ENCODE measurements around the gene FCSK. TPM values are rescaled to one million over a fixed set of nuclear protein-coding genes. Genes with fewer than 3 reads are reported as not detected.
"Not testable (repeated sequence)": the region's sequence is repeated elsewhere in the genome, so short reads cannot be mapped to it uniquely, and the experiment has no call there.

The FCSK gene
- total RNA-seq, 1 donor from 2014 or later, result 17.2 TPM

DNA sequence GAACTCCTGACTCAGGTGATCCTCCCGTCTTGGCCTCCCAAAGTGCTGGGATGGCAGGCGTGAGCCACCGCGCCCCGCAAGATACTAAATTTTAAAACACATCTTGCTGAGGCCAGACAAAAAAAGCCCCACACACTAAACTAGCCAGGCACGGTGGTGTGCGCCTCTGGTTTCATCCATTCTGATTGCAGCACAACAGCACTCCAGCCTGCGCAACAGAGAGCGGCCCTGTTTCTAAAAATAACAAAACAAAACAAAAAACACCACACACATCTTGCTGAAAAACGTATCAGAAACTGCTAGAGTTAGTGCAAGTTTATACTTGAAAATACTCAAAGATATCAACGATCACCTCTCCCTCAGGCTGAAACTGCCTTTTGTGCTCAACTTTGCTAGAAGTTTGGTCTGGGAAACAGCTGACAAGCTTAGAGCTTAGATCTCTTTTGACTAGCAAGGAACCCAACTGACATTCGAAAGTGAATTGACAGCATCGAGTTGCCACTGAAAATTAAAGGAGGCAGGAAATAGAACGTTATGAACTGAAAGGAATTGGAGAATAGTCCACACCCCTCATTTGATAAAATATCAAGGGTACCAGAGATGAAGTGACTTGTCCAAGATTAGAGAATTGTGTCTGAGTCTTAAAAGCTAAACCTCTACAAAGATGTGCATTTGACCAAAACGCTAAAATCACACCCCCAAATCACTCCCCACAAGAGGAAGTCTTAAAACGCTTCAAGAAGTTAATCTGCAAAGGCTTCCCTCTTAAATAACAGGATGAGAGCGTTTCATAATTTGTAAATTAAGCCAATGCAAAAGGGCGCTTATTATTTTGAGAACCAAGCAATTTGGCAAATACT lies 68.1 kb downstream of the FCSK start:
- DNase-seq (ENCODE audit: extremely low read depth, low read depth, low spot score), result no peak

DNA sequence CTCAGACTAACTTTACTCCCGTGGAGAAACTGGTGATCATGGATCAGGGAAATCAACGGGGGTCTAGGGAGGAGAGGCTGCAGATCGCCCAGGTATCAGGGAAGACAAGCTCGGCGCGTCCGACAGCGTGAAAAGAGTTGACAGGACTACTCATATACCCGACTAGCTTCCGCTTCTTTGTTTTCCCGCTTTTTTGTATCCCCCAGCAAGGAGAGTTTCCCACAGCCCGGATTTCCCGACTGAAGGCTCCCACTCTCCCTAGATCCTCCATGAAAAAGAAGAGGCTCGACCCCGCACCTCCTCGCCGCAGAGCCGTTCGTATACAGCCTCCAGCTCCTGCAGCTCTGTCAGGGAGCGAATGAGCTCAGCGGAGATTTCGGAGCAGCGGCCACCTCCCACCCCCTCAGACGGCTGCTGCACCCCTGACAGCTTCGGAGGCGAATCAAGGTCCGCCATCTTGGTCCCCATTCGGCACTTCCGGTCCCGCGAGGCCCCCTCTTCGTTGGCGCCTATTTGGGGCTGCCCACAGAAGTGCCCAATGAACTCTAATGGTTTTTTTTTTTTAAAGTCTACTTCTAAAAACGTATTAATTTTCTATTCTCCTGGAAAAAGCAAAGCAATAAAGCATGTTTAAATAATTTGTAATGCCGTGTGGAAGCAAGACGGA lies 68.8 kb downstream of the FCSK start, which contains the start of gene COG4:
Gene COG4 (minus strand): TSS at position 479 of the 667 bp plus-strand sequence. CDS start 11 bp downstream, at position 468.
- no peak for DNase-seq (ENCODE audit: extremely low read depth, low read depth, low spot score)

DNA sequence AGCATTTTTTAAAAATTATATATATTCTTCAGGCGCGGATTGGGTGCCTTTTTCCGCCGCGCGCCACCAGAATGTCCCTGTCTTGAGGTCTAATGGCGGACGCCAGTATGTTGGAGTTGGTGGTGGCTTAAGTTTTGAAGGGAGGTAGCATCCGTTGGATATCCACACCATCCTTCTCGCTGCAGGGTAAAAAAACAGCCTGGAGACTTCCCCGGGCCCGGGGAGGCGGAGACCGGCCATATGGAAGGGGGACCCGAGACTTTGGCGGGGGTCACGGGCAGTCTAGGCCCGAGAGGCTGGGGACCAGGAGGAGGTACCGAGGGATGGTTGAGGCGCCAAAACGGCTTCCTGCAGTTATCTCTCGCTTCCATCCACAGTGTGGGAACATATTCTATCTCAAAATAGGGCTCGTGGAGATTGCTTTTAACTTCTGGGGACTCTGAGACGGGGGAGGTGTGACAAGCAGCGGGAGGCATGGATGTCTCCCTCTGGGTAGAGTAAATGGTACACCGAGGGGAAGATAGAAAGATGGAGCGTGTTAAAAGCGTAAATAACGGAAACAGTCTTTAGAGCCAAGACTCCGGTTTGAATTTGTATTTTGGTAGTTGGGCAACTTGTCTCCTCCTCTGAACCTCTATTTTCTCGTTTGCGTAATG lies 69.5 kb downstream of the FCSK start, which contains the start of gene SF3B3:
Gene SF3B3 (plus strand): TSS at position 74 of the 656 bp plus-strand sequence. CDS start 2,841 bp downstream, outside the sequence.
- no peak for DNase-seq (ENCODE audit: extremely low read depth, low read depth, low spot score)

DNA sequence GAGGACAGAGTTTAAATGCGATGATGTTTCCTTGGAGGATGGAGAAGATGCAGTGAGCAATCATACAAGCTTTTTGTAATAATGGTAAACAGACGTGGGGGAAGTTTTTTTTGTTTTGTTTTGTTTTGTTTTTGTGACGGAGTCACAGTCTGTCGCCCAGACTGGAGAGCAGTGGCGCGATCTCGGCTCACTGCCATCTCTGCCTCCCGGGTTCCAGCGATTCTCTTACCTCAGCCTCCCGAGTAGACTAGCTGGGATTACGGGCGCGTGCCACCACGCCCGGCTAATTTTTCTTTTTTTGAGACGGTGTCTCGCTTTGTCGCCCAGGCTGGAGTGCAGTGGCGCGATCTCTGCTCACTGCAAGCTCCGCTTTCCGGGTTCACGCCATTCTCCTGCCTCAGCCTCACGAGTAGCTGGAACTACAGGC lies 70.0 kb downstream of the FCSK start:
- not testable (repeated sequence) for DNase-seq (ENCODE audit: extremely low read depth, low read depth, low spot score)

DNA sequence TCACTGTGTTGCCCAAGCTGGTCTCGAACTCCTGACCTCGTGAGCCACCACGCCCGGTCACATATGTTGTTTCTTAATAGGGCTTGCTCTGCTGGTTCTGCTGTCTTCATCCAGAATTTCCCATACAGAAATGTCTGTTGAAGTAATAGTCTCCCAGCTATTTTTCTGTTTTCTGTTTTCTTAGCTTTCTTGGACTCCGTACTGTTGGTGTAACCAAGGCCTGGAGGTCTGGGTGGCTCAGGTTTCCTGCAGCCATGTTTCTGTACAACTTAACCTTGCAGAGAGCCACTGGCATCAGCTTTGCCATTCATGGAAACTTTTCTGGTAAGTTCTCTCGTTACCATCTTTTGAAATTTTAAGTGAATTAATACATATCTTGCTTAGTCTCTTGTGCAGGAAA lies 72.0 kb downstream of the FCSK start:
- DNase-seq (ENCODE audit: extremely low read depth, low read depth, low spot score), result no peak

DNA sequence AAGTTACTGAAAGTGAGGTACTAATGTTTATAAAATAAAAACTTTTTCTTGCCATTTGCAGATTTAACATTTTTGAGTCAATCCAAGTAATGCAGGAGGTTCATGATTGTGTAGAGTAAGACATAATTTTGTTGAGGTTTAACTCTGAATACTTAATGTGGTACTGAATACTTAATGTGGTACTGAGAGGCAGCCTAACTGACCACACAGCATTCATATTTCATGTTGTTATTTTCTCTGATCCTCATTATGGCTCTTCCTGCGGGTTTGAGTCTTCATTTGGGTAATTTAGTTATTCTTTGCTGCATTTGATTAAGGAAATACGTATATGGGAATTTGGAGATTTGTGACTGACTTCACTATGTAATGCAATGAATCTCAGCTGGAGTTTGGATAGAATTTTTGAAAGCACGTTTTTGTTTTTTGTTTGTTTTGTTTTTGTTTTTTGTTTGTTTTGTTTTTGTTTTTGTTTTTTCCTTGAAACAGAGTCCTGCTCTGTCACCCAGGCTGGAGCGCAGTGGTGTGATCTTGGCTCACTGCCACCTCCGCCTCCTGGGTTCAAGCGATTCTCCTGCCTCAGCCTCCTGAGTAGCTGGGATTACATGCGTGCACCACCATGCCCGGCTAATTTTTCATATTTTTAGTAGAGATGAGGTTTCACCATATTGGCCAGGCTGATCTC lies 73.1 kb downstream of the FCSK start:
- no peak for DNase-seq (ENCODE audit: extremely low read depth, low read depth, low spot score)

DNA sequence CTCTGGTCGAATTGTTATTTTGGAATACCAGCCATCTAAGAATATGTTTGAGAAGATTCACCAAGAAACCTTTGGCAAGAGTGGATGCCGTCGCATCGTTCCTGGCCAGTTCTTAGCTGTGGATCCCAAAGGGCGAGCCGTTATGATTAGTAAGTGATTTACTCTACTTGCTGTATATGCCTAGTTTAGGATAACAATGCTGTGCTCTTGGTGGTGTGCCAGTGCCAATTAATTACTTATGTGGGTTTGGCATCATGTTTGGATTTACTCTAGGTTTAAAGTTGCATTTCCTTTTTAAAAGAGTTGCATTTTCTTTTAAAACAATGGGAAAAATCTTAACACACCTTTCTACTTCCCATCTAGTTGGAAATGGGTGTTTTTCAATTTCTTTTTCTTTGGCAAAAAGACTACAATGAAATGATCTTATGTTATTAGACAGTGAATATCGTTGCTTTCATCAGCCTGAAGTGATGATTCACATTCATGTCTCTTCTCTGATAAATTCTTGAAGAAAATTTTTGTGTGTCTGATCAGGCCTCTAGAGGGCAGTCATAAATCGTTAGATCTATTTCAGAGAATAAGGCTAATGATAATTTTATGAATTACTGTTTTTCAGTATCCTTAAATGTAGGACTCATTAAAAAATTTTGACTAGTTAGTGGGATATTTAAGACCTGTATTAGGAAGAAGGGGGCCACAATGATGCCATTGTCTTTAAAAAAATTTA lies 74.8 kb downstream of the FCSK start:
- DNase-seq (ENCODE audit: extremely low read depth, low read depth, low spot score), result no peak

Other genes with a start within 250 kb of the FCSK start
- gene EXOSC6, start 202.7 kb upstream of the FCSK start, total RNA-seq, result 21.6 and 28.8 TPM in 2 replicates
- gene AARS1, start 165.1 kb upstream of the FCSK start, total RNA-seq, result 86.1 and 119 TPM in 2 replicates
- 21.4 and 30.0 TPM in 2 replicates for gene DDX19B, start 155.4 kb upstream of the FCSK start, total RNA-seq
- 41.9 and 50.5 TPM in 2 replicates for gene DDX19A, start 107.7 kb upstream of the FCSK start, total RNA-seq
- 38.6 and 58.3 TPM in 2 replicates for gene ST3GAL2, start 15.5 kb upstream of the FCSK start, total RNA-seq
- gene COG4, start 69.0 kb downstream of the FCSK start, total RNA-seq, result 47.4 and 48.2 TPM in 2 replicates
- gene SF3B3, start 69.2 kb downstream of the FCSK start, total RNA-seq, result 122 and 167 TPM in 2 replicates
- gene IL34, start 192.0 kb downstream of the FCSK start, total RNA-seq, result 2.8 and 3.1 TPM in 2 replicates
- gene MTSS2, start 231.5 kb downstream of the FCSK start, total RNA-seq, result 27.3 and 32.6 TPM in 2 replicates